Endothelial cell of coronary artery (primary cell): ENCODE data around the gene SLC25A12. TPM values are rescaled to one million over a fixed set of nuclear protein-coding genes. Genes with fewer than 3 reads are reported as not detected.

Source experiments
- total RNA-seq: library from RNA; depleted of rRNA; stranded (reverse); fragments of >200 nt; gene quantifications from 2 replicates; pipeline ENCODE4 v1.2.3, GENCODE V29; 2014

SLC25A12 gene
- 13.1 and 13.2 TPM in 2 replicates for total RNA-seq

GRCh38 chr2:171893824-171894611 is at the start of gene SLC25A12:
TSS of gene SLC25A12 (minus strand) at chr2:171894244. CDS start at chr2:171894214, 30 bp downstream.

GRCh38 chr2:171922230-171923022 is 28.4 kb upstream of the SLC25A12 start, which contains the start of gene HAT1:
TSS of gene HAT1 (plus strand) at chr2:171922461. CDS start at chr2:171922501, 40 bp downstream.

Other genes with a start within 250 kb of the SLC25A12 start
- gene DYNC1I2, start 206.8 kb downstream of the SLC25A12 start, total RNA-seq = 142 and 163 TPM in 2 replicates
- gene HAT1, start 28.2 kb upstream of the SLC25A12 start, total RNA-seq = 29.8 and 39.5 TPM in 2 replicates
- gene METAP1D, start 105.7 kb upstream of the SLC25A12 start, total RNA-seq = 3.1 and 3.7 TPM in 2 replicates
- under 0.01 TPM in 2 replicates for gene DLX1, start 191.3 kb upstream of the SLC25A12 start, total RNA-seq
- not detected in 2 replicates for gene DLX2, start 208.7 kb upstream of the SLC25A12 start, total RNA-seq